ENCODE results near the gene LSM14B.
"Not testable (repeated sequence)": the region's sequence is repeated elsewhere in the genome, so short reads cannot be mapped to it uniquely, and the experiment has no call there.

The LSM14B gene

GRCh38 chr20:62146019-62146755 lies 23.9 kb downstream of the LSM14B start:
- no peak for DNase-seq (ENCODE audit: low read depth in 2 of 2, low spot score in 1 of 2)

GRCh38 chr20:62147125-62147524 lies 24.9 kb downstream of the LSM14B start:
- no peak for DNase-seq (ENCODE audit: low read depth in 2 of 2, low spot score in 1 of 2)

GRCh38 chr20:62147528-62147927 lies 25.3 kb downstream of the LSM14B start:
- DNase-seq (ENCODE audit: low read depth in 2 of 2, low spot score in 1 of 2): no peak

- DNase-seq (ENCODE audit: low read depth in 2 of 2, low spot score in 1 of 2): not testable (repeated sequence)
Observed at GRCh38 chr20:62148383-62148782, 26.1 kb downstream of the LSM14B start.

- no peak for DNase-seq (ENCODE audit: low read depth in 2 of 2, low spot score in 1 of 2)
Observed at GRCh38 chr20:62148908-62149314, 26.6 kb downstream of the LSM14B start.

GRCh38 chr20:62149532-62150309 lies 27.4 kb downstream of the LSM14B start:
- DNase-seq (ENCODE audit: low read depth in 2 of 2, low spot score in 1 of 2): no peak

- no peak for DNase-seq (ENCODE audit: low read depth in 2 of 2, low spot score in 1 of 2)
Observed at GRCh38 chr20:62150310-62150575, 28.0 kb downstream of the LSM14B start.

GRCh38 chr20:62151225-62151624 lies 28.9 kb downstream of the LSM14B start:
- no peak for DNase-seq (ENCODE audit: low read depth in 2 of 2, low spot score in 1 of 2)

GRCh38 chr20:62151835-62152364 lies 29.6 kb downstream of the LSM14B start:
- no peak for DNase-seq (ENCODE audit: low read depth in 2 of 2, low spot score in 1 of 2)

- no peak for DNase-seq (ENCODE audit: low read depth in 2 of 2, low spot score in 1 of 2)
Observed at GRCh38 chr20:62155428-62156253, 33.4 kb downstream of the LSM14B start.

GRCh38 chr20:62156254-62156556 lies 33.9 kb downstream of the LSM14B start:
- DNase-seq (ENCODE audit: low read depth in 2 of 2, low spot score in 1 of 2): no peak

GRCh38 chr20:62156592-62157386 lies 34.5 kb downstream of the LSM14B start:
- DNase-seq (ENCODE audit: low read depth in 2 of 2, low spot score in 1 of 2): peak; percentile 42 to 45

GRCh38 chr20:62157387-62158087 lies 35.3 kb downstream of the LSM14B start:
- DNase-seq (ENCODE audit: low read depth in 2 of 2, low spot score in 1 of 2): no peak

GRCh38 chr20:62158088-62158400 lies 35.8 kb downstream of the LSM14B start:
- no peak for DNase-seq (ENCODE audit: low read depth in 2 of 2, low spot score in 1 of 2)

- DNase-seq (ENCODE audit: low read depth in 2 of 2, low spot score in 1 of 2): no peak
Observed at GRCh38 chr20:62158541-62158940, 36.3 kb downstream of the LSM14B start.

- DNase-seq (ENCODE audit: low read depth in 2 of 2, low spot score in 1 of 2): no peak
Observed at GRCh38 chr20:62159052-62159451, 36.8 kb downstream of the LSM14B start.

GRCh38 chr20:62159839-62160238 lies 37.6 kb downstream of the LSM14B start:
- DNase-seq (ENCODE audit: low read depth in 2 of 2, low spot score in 1 of 2): peak in 1 of 2 donors; percentile 38

GRCh38 chr20:62160253-62160652 lies 38.0 kb downstream of the LSM14B start:
- DNase-seq (ENCODE audit: low read depth in 2 of 2, low spot score in 1 of 2): no peak

GRCh38 chr20:62160876-62161275 lies 38.6 kb downstream of the LSM14B start:
- DNase-seq (ENCODE audit: low read depth in 2 of 2, low spot score in 1 of 2): no peak

- DNase-seq (ENCODE audit: low read depth in 2 of 2, low spot score in 1 of 2): no peak
Observed at GRCh38 chr20:62161347-62161746, 39.1 kb downstream of the LSM14B start.

Measured in stimulated activated CD8-positive, alpha-beta memory T cell treated with anti-CD3 and anti-CD28 coated beads, Interleukin-4, amount 100 ng/mL, for 4 hours (primary cell).